ENCODE data around the gene RNU1-3. TPM values are rescaled to one million over a fixed set of nuclear protein-coding genes. Genes with fewer than 3 reads are reported as not detected.
"Not testable (repeated sequence)": the region's sequence is repeated elsewhere in the genome, so short reads cannot be mapped to it uniquely, and the experiment has no call there.

The RNU1-3 gene
- total RNA-seq, 1 donor from 2014 or later: under 0.01 TPM

DNA sequence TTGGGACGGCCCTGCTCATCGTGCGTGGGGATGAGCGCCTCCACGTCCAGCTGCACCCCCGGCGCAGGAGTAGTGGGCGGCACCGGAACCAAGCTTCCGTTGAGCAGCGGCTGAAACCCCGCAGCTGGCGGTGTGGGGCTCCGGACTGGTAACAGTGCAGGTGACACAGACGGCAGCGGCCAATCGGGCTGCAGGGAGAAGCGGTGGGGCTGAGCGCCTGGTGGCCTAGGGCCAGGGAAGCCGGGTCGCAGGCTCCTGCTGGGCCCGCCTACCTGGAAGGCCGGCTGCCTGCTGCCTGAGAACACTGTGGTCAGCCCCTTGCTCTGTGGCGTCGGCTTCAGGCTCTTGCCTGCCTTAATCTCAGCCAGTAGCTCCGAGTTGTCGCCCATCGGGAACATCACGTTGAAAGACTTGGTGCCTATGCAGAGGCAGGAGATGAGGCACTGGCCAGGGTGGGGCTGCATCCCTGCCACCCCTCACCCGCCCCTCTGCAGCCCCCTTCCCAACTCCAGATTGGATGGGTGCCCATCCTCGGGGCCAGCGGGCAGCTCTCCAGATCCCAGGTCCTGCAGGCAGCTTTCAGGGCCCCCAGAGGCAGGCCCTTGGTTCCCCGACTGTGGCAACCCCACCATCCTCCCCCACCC lies 29.9 kb upstream of the RNU1-3 start:
- DNase-seq (ENCODE audit: extremely low read depth, low read depth, low spot score): not testable (repeated sequence)

DNA sequence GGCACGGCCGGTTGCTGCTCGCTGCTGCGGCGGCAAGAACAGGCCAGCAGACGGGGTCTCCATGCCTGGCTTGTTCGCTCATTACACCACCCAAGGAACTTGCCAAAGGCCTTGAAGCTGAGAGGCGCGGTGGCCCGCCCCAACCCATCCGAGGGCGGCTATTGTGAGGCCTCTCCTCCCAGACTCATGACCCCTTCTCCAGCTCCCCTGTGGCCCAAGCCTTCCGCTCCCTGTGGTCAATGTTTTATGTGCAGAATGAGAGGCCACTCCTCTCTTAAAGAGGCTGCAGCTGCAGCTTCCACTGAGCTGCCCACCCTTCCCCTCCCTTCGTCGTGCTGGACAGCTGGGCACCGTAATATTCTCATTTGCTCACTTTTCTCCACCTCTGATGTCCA lies 27.6 kb upstream of the RNU1-3 start:
- not testable (repeated sequence) for DNase-seq (ENCODE audit: extremely low read depth, low read depth, low spot score)

DNA sequence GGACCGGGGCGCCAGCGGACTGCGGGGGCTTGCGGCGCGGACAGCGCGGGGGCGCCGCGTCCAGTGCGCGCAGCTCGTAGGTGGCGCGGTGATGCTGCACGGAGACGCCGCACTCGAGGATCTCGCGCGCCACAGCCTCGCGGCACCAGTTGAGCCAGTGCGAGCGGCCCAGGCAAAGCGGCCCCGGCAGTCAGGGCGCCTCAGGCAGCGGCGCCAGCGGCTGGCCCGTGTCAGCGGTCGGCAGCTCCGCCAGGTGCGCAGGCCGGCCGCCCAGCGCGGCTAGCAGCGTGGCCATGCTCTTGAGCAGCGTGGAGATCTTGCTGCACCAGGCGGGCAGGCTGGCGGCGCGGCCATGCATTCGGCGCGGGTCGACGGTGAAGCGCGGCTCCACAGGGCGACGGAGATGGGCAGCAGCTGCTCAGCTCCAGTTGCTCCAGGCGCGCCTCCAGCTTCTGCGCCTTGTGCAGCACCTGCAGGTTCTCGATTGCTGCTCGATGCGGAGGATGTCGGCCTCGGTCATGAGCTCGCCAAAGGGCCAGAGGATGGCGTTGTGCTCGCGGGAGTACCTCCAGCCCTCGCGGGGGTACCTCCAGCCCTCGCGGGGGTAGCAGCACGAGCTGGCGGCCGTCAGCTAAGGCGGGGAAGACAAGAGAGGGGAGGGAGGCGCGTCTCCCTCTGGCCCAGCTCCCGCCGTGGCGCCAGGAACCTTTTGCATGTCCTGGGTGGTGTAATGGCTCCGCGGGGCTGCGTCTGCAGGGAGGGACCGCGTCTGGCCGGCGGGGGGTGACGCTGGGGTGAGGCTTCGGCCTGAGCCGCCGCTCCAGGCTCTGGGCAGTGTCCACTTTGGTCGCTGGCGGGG lies 26.9 kb upstream of the RNU1-3 start:
- DNase-seq (ENCODE audit: extremely low read depth, low read depth, low spot score): not testable (repeated sequence)

DNA sequence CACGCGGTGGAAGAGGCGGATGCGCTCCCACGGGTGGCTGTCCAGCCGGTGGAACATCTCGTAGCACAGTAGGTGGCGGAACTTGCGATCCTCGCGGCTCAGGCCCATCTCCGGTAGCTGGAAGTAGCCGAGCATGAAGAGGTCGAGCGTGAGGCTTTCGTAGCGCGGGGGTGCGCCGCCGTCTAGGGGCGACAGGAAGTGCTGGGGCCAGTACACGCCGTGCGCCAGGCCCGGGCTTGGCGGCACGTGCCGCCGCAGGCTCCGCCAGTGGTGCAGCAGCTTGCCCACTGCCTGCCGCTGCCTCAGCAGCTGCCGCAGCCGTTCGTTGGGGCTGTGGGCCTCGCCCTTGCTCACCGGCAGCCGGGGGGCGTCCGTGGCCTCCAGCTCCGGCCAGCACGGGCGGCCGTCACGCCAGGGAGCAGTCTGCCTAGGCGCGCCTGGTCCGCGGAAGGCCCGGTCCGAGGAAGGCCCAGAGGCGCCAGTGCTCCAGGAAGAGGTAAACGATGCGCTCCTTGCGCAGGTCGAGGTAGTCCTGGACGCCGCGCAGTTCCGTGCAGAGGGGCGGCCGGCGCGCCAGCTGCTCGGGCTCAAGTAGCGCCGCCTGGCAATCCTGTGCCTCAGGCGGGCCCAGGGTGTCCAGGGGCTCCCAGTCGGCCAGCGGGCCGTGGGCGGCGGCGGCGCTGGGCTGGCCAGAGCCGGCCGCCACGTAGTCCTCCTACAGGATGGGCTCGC lies 26.1 kb upstream of the RNU1-3 start:
- DNase-seq (ENCODE audit: extremely low read depth, low read depth, low spot score): not testable (repeated sequence)

DNA sequence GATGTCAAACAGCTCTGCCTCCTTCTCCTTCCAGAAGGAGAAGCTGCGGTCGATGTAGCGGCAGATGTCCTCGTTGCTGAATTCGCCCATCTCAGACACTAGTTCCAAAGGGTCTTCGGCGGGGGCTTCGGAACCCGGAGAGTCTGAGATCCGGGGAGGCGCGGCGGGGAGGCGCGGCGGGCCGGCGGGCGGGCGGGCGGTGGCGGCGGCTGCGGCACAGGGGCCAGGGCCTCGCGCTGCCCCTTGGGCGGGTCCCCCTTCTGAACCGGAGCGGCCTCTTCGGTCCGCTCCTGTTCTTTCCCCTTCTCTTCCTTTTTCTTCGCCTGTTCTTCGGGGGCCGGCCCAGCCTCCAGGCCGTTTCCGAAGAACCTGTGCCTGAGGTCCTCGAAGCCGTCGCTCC lies 25.5 kb upstream of the RNU1-3 start:
- DNase-seq (ENCODE audit: extremely low read depth, low read depth, low spot score): not testable (repeated sequence)

DNA sequence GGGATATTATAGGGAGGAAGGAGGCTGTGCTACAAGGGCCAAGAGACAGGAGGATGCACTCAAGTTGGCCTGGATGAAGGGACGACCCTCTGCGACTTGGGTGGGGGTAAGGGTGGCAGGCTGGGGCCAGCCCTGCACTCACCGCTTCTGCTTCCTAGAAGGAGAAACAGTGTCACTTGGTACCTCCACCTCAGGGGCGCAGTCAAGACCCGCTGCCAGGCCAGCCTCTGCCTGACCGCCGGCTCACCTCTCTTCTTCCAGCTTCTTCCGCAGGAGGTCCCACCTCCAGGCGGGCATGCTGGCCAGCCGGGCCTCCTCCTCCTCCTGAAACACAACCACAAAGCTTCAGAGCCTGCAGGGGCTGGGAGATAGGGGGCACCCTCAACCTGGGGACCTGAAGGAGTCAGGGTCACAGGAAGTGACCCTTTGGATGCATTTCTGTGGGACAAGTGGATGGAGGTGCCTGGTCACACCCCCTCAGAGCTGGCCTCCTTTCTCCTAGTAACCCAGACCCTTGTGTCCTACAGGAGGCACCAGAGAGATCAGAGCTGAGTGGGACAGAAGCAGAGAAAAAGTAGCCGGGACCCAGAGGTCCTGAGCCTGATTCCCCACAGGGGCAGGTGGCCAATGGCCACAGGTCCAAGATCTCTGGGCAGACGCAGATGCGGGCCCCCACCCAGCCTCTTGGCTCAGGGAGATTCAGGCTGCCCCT lies 24.4 kb upstream of the RNU1-3 start:
- not testable (repeated sequence) for DNase-seq (ENCODE audit: extremely low read depth, low read depth, low spot score)

DNA sequence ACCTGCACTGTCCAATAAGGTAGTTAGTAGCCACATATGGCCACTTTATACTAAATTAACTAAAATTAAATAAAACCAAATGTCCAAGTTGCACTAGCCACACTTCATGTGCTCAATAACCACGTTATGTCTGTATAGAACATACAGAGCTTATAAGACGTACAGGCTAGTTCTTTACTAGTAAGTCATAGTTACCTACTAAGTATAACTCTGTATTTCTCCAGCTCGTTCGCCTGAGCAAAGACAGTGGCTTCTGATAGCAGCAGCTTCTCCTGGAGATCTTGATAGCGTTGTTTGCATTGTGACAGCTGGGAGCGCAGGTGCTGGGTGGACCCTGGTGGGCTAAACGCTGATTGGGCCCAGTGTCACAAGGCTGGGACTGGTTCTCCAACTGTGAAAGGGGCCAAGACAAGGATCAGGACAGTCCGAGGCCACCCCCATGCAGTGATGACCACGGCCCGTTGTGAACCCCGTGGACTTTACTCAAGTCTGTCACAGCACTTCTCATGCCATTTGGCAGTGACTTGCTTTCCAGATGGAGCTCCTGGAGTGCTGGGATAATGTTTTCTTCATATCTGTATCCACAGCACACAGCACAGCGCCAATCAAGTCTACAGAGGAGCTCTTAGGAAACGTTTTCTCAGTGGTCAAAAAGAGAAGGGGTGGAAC lies 20.5 kb upstream of the RNU1-3 start:
- not testable (repeated sequence) for DNase-seq (ENCODE audit: extremely low read depth, low read depth, low spot score)

DNA sequence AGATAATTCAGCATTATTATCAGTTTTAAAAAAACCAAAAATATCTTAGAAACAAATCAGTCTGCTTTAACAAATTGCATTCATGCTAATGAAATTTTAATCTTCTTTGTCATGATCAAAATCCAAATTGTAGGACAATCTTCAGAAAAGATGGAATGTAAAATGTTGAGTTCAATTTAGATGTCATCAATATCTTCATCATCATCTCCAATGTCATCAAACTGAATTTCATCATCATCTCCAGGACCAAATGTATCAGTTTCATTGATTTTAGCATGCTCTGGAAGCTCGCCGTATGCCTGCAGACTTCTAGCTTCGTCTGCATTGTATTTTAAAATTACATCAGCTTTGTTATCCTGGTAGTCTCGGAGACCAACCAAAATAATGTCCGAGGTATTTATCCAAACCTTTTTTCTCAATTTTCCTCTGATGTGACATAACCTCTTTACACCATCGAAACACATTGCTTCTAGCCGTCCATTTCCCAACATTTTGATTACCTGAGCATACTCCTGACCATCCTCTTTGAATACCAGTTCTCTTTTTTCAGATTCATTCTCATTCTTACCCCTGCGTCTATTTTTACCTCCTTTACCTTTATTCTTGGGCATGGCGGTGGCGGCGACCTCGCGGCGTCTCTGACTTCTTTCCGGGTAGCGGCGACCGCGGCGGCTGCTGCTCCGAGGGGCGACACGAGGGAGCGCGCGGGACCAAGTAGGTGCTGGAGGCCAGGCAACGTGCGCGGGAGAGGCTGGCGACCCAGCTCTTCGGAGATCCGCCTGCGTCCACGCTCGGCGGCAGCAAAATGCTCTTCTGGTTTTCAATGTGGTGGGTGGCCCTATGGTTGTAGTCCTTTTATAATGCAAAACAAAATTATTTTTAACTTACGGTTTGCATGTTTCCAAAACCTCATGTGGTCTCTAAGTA lies 19.0 kb upstream of the RNU1-3 start:
- not testable (repeated sequence) for DNase-seq (ENCODE audit: extremely low read depth, low read depth, low spot score)

DNA sequence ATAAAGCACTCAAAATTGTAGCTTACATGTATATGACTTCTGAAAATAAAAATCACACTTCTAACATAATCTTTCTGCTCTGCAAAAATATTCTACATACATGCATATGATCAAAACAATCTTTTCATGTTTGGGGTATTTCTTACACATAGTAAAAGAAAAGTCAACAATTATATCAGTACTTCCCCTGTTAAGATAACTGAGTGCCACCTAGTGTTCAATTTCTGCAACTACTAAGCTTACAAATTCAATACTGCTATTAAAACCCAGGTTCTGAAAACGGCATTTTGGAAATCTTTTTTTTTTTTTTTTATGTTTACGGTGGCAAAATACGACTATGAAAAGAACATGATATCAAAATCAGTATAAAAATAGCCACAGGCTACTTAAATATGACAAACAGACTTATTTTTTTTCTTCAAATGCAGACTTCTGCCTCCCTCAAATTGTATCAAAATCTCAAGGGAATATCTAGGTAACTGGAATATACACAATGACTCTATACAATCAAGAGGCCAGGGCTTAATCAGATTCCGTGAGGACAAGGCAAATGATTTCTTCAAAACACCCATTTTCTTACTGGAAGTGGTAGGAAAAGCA lies 18.1 kb upstream of the RNU1-3 start:
- not testable (repeated sequence) for DNase-seq (ENCODE audit: extremely low read depth, low read depth, low spot score)

DNA sequence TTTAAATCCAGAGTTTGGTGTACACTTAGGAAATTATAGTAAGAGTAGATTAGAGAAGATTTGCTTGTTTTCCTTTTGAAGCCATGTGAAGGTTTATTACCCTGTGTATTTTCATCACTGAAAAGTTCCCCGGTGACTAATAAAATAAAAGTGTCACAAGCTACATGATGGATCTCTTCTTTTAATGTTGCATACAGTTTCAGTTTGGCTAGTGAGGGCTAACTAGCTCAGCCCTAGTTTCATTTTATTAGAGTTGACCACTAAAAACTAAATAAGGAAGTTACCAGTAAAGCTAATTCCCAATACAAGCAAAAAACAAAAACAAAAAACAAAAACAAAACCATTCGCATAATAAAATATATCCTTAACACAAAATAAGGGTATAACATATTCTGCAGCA lies 17.4 kb upstream of the RNU1-3 start:
- not testable (repeated sequence) for DNase-seq (ENCODE audit: extremely low read depth, low read depth, low spot score)

DNA sequence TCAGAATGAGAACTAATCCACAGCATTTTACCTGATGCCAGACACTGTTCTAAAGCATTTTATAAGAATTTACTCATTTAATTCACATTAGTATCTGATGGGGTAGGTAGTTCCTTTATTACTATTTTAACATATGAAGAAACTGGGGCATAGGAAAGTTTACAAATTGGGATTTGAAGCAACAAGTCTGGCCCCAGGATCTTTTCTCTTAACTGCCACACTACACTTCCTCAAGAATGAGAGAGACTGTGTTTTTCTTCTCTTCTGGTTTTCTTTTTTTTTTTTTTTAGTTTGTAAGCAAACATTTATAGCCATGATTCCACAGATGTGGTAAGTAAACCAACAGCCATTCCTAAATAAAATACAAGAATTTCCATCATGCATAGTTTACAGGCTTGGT lies 16.1 kb upstream of the RNU1-3 start:
- DNase-seq (ENCODE audit: extremely low read depth, low read depth, low spot score): not testable (repeated sequence)

DNA sequence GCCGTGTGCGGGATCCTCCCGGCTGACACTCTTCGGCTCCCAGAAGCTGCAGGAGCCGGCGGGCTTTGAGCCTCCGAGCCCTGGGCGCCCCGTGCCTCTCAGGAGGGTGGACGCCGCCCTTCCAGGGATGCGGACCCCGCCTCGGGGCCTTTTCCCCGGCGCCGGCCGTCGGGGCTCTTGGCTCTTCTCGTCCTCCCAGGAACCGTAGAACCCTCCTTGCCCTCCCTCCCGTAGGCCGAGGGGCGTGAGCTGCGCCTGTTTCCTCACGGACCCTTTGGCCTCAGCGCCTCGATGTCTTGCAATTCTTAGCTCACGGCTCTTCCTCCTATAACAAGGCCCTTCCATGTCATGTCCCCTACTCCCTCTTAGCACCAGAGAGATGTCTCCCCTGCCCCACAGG lies 13.6 kb upstream of the RNU1-3 start:
- DNase-seq (ENCODE audit: extremely low read depth, low read depth, low spot score): not testable (repeated sequence)

DNA sequence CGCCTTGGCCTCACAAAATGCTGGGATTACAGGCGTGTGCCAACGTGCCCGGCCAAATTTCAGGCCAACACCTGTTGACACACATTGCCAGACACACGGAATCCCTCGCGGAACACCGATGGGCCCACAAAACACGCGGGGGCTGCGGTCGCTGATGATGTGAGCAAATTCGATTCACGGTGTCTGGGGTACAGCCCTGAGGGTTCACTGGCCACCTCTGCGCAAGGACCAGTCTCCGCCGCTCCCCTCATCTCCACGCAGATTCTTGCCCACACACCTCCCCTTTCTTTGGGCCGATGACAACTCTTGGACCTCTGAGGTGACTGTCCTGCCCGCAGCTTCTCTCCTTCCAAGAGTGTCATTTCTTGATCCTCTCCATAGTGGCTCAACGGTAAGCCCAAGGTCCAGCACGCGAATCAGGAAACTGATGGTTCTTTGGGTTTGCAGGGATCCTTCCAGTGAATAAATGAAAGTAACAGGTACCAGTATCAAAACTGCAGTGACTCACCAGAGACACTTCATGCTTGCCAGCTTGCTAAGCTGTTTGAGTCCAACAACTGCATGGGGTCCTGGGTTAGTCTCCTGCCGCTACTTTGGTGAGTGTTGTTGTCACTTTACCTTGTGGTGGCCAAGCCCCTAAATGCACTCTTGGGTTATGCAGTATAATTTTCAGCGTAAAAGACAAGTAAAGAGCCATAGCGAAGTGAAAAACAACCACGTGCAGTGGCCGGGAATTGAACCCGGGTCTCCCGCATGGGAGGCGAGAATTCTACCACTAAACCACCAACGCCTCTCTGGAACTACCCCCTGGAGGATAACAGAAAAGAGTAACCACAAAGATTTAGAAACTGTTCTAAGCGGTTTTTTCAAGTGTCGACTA lies 11.0 kb upstream of the RNU1-3 start:
- DNase-seq (ENCODE audit: extremely low read depth, low read depth, low spot score): no peak

DNA sequence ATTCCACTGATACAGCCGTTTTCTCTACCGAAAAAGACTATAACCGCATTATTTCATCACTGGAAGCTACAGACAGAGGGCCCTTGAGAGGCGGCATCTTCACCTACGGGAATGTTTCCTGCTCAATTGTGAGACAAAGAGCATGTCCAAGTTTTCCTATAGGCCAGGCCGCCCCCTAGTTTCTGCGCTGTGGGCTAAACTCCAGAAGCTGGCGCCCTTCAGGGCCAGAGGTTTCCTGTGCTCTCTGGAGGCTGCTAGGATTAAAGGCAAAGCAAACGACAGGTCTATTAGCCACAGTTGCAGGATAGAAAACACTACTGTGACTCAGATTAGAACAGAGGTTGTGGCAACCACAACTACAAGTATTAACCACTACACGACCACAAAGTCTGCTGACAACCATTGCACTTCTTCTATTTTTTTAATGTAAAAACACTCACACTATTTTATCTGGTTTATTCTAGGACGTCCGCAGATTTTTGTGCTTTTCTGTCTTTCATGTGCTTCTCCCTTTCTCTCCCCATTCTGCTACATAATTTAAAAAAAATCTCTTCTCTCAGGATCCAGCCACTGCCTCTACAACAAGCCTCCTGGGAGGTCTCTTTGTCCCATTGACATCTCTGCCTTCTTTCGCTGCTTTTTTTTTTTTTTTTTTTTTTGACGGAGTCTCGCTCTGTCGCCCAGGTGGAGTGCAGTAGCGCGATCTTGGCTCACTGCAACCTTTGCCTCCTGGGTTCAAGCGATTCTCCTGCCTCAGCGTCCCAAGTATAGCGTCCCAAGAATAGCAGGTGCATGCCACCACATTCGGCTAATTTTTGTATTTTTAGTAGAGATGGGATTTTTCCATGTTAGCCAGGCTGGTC lies 10.1 kb upstream of the RNU1-3 start:
- not testable (repeated sequence) for DNase-seq (ENCODE audit: extremely low read depth, low read depth, low spot score)

DNA sequence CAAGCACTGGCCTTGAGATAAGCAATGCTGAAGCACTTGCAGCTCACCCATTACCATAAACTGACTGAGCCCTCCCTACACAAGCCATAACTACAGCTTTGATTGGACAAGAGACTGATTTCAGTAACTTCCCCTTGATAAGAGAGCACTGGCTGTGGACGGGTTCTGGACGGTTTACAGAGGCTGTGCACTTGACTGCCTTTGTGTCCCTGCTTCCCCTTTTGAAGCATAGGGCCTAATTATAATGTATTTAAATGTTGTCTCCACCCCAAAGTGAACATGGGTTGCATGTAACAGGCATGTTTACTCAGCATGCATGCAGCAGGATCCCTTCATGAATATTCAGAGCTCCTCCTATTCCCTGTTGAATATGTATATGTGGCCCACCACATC lies 8.4 kb upstream of the RNU1-3 start:
- not testable (repeated sequence) for DNase-seq (ENCODE audit: extremely low read depth, low read depth, low spot score)

DNA sequence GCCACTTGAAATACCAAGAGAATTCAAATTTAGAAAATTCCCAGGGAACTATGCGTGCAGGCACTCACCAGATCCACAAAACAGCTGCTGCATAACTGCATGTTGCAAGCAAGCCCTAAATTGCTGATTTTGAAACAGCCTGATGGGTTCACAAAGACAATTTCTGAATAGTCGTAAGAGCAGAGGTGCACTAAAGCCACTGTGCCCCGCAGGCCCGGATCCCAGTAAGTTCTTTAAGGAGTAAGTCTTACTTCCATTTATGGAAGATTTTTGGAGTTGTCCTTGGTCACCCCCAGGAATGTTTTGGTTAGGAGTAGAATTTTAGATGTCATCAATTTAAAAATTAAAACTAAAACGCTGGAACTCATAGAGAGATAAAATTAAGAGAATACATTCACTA lies 7.2 kb upstream of the RNU1-3 start:
- not testable (repeated sequence) for DNase-seq (ENCODE audit: extremely low read depth, low read depth, low spot score)

DNA sequence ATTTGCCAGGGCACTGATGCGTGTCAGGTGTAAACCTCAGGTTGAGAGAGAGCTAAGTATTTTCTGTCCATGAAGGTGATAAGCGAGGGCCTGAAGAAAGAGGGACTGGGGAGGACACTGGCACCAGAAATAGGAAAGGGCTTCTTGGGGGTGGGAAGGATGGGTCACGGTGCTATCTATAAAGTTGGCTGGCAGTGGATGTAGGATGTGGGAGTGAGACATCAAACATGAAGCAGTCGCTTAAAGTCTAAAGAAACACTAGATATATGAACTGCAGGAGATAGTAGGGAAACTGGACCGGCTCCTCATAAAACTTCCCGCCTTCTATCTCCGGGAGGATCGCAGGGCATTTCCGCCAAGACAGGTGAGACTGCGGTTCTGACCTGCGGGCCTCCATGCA lies 912 bp downstream of the RNU1-3 start:
- not testable (repeated sequence) for DNase-seq (ENCODE audit: extremely low read depth, low read depth, low spot score)

All from glomerular endothelial cell (primary cell).